Measurements from ENCODE around the gene FANK1. TPM values are rescaled to one million over a fixed set of nuclear protein-coding genes. Genes with fewer than 3 reads are reported as not detected.

The FANK1 gene
- total RNA-seq, 4 donors from 2014 or later: 8.4 to 17.2 (median 9.9) TPM

- no peaks in the 10 kb centered on the region for H3K4me1 ChIP-seq
- 92 to 95% methylated on average over 2 of the region's 2 CpGs for WGBS, 2 donors
- TF ChIP-seq CTCF (IDR thresholded peaks at IDR 0.05) (no peak), POLR2A (IDR thresholded peaks at IDR 0.05) (no peak)
- peaks cover 0 to 18% of the 10 kb centered on the region in 2 donors for H3K36me3 ChIP-seq
- no peak overlapping the region for H3K27ac ChIP-seq
- intact Hi-C loops (cut with DNase I): no loop called here
- H3K4me3 ChIP-seq (replicated peaks in 1 of 3): no peak overlapping the region
- no peaks in the 10 kb centered on the region for H3K27me3 ChIP-seq
- DNase-seq: no peak
- no peaks in the 10 kb centered on the region for H3K9me3 ChIP-seq
These were observed 45.3 kb upstream of the FANK1 start for GRCh38 chr10:125850766-125851731.

GRCh38 chr10:125852487-125852886 is 43.9 kb upstream of the FANK1 start:
- no peak for TF ChIP-seq CTCF (IDR thresholded peaks at IDR 0.05)
- no peak for TF ChIP-seq POLR2A (IDR thresholded peaks at IDR 0.05)
- 95 to 98% methylated on average over 7 of the region's 7 CpGs for WGBS, 2 donors
- DNase-seq: no peak
- Histone ChIP-seq H3K4me1 (no peaks in the 10 kb centered on the region), H3K27ac (no peak overlapping the region), H3K9me3 (no peaks in the 10 kb centered on the region), H3K4me3 (replicated peaks in 1 of 3) (no peak overlapping the region), H3K27me3 (no peaks in the 10 kb centered on the region), H3K36me3 (peaks cover 0 to 18% of the 10 kb centered on the region in 2 donors)
- intact Hi-C loops (cut with DNase I): no loop called here

GRCh38 chr10:125857185-125857760 is 39.1 kb upstream of the FANK1 start:
- H3K9me3 ChIP-seq: no peaks in the 10 kb centered on the region
- H3K4me3 ChIP-seq (replicated peaks in 1 of 3): no peak overlapping the region
- H3K27me3 ChIP-seq: no peaks in the 10 kb centered on the region
- WGBS, 2 donors: 76 to 88% methylated on average over 2 of the region's 2 CpGs
- TF ChIP-seq POLR2A (IDR thresholded peaks at IDR 0.05): no peak
- TF ChIP-seq CTCF (IDR thresholded peaks at IDR 0.05): no peak
- no peaks in the 10 kb centered on the region for H3K4me1 ChIP-seq
- no peak for DNase-seq
- H3K27ac ChIP-seq: no peak overlapping the region
- intact Hi-C loops (cut with DNase I): no loop called here
- peaks cover 7 to 11% of the 10 kb centered on the region in 2 donors for H3K36me3 ChIP-seq

GRCh38 chr10:125859128-125859817 is 37.1 kb upstream of the FANK1 start:
- intact Hi-C loops (cut with DNase I): no loop called here
- peaks cover 6 to 7% of the 10 kb centered on the region in 2 donors for H3K36me3 ChIP-seq
- WGBS, 2 donors: 94% methylated on average over 4 of the region's 4 CpGs
- H3K9me3 ChIP-seq: no peaks in the 10 kb centered on the region
- TF ChIP-seq POLR2A (IDR thresholded peaks at IDR 0.05) (no peak), CTCF (IDR thresholded peaks at IDR 0.05) (no peak)
- no peak for DNase-seq
- H3K27ac ChIP-seq: no peak overlapping the region
- H3K27me3 ChIP-seq: no peaks in the 10 kb centered on the region
- no peaks in the 10 kb centered on the region for H3K4me1 ChIP-seq
- no peak overlapping the region for H3K4me3 ChIP-seq (replicated peaks in 1 of 3)
